ENCODE measurements around the gene HPGD. TPM values are rescaled to one million over a fixed set of nuclear protein-coding genes. Genes with fewer than 3 reads are reported as not detected.

Gene HPGD
- polyA plus RNA-seq, 1 of the 3 experiments (the other 2 are of a cell fraction) = not detected

DNA sequence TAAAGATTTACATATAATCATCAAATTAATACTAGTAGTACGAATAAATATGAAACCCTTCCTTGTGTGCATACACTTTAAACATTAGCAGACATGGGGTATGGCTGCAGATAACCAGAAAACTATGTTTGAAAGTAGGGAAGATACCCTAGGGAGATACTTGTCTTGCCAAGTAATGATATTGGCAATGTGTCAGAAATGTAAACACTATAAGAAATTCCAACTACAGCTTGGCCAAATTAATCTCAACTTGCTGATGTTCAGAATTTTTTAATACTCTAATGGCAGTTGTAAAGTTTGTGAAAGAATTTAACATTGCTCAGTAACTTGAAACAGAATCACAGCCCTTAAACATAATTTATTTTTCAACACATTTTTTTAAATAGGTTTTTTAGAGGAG is 27.4 kb upstream of the HPGD start (continued):
- no peak for TF ChIP-seq MAX (IDR thresholded peaks at IDR 0.05; ENCODE audit: low read depth)
- TF ChIP-seq YY1 (IDR thresholded peaks at IDR 0.05; ENCODE audit: low read depth) = no peak
- no peak for TF ChIP-seq FOXJ3 (CRISPR knock-in tag; IDR thresholded peaks at IDR 0.05)
- TF ChIP-seq CHD2 (IDR thresholded peaks at IDR 0.05; ENCODE audit: low read length, partially characterized antibody) = no peak
- TF ChIP-seq TCF12 (IDR thresholded peaks at IDR 0.05) = no peak
- TF ChIP-seq FOSL2 (IDR thresholded peaks at IDR 0.05; ENCODE audit: borderline replicate concordance, low read depth) = no peak

GRCh38 chr4:174545268-174545667 is 23.0 kb upstream of the HPGD start:
- H3K4me1 ChIP-seq (ENCODE audit: control insufficient read depth in 1 of 2, insufficient read depth in 2 of 2, low read depth in 1 of 2, low read length in 1 of 2) = no peaks in the 10 kb centered on the region
- no peak overlapping the region for H2AFZ ChIP-seq (ENCODE audit: low read depth)
- DNase-seq = no peak
- H3F3A ChIP-seq (replicated peaks; ENCODE audit: insufficient read depth) = no peaks in the 10 kb centered on the region
- H3K4me2 ChIP-seq = no peak overlapping the region
- no peaks in the 10 kb centered on the region for H3K36me3 ChIP-seq (replicated peaks in 1 of 2; ENCODE audit: control insufficient read depth in 1 of 2, insufficient read depth in 2 of 2, low read length in 1 of 2)
- no peaks in the 10 kb centered on the region for H3K79me2 ChIP-seq (ENCODE audit: insufficient read depth)
- no peak for TF ChIP-seq POLR2AphosphoS5 (IDR thresholded peaks at IDR 0.05; ENCODE audit: low read depth, low read length)
- TF ChIP-seq MAX (IDR thresholded peaks at IDR 0.05; ENCODE audit: low read depth) = no peak
- no peak for TF ChIP-seq FOXM1 (IDR thresholded peaks at IDR 0.05; ENCODE audit: low read depth)
- TF ChIP-seq REST (IDR thresholded peaks at IDR 0.05; ENCODE audit: low read depth, low read length) = no peak
- no peaks in the 10 kb centered on the region for H3K27me3 ChIP-seq (ENCODE audit: insufficient read depth)
- ChIA-PET CTCF (no interaction called here), POLR2A (no interaction called here)
- no peak overlapping the region for H3K9ac ChIP-seq
- no peak overlapping the region for H3K27ac ChIP-seq (ENCODE audit: low read depth in 2 of 2, low read length in 1 of 2)
- H3K9me3 ChIP-seq = no peaks in the 10 kb centered on the region
- H3K9me2 ChIP-seq = no peaks in the 10 kb centered on the region
- no peak overlapping the region for H3K4me3 ChIP-seq (ENCODE audit: low read depth in 2 of 2, low read length in 1 of 2)
- H4K20me1 ChIP-seq (ENCODE audit: insufficient read depth) = no peaks in the 10 kb centered on the region

DNA sequence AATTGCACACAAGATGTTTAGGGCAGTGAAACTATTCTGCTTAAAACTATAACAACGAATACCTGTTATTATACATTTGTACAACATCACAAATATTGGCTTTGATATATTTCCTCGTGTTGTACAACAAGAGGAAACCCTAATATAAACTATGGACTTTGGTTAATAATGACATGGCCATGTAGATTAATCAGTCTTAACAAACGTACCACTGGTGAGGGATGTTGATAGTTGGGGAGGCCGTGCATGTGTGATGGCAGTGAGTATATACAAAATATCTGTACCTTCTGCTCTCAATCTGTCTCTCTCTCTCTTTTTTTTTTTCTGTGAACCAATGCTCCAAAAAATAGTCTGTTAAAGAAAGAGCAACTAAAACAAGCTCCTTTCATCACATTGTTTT is 22.2 kb upstream of the HPGD start:
- Histone ChIP-seq H3K4me3 (ENCODE audit: low read depth in 2 of 2, low read length in 1 of 2) (no peak overlapping the region), H3K9ac (no peak overlapping the region), H3K27ac (ENCODE audit: low read depth in 2 of 2, low read length in 1 of 2) (no peak overlapping the region), H2AFZ (ENCODE audit: low read depth) (no peak overlapping the region), H3K4me2 (no peak overlapping the region), H3K27me3 (ENCODE audit: insufficient read depth) (no peaks in the 10 kb centered on the region), H3K36me3 (replicated peaks in 1 of 2; ENCODE audit: control insufficient read depth in 1 of 2, insufficient read depth in 2 of 2, low read length in 1 of 2) (no peaks in the 10 kb centered on the region), H3K79me2 (ENCODE audit: insufficient read depth) (no peaks in the 10 kb centered on the region), H3K9me2 (no peaks in the 10 kb centered on the region), H3K4me1 (ENCODE audit: control insufficient read depth in 1 of 2, insufficient read depth in 2 of 2, low read depth in 1 of 2, low read length in 1 of 2) (no peaks in the 10 kb centered on the region), H3K9me3 (no peaks in the 10 kb centered on the region), H3F3A (replicated peaks; ENCODE audit: insufficient read depth) (no peaks in the 10 kb centered on the region), H4K20me1 (ENCODE audit: insufficient read depth) (no peaks in the 10 kb centered on the region)
- 6% methylated on average over 4 of the region's 4 CpGs for WGBS (ENCODE audit: low lambda C conversion rate)
- no peak for DNase-seq
- ChIA-PET POLR2A (no interaction called here), CTCF (no interaction called here)
- TF ChIP-seq TAF1 (IDR thresholded peaks at IDR 0.05; ENCODE audit: borderline replicate concordance, low read depth, low read length) (no peak), CHD2 (IDR thresholded peaks at IDR 0.05; ENCODE audit: low read length, partially characterized antibody) (no peak), JUND (IDR thresholded peaks at IDR 0.05) (no peak), MXI1 (IDR thresholded peaks at IDR 0.05; ENCODE audit: low read depth, low read length) (no peak), GABPA (IDR thresholded peaks at IDR 0.05; ENCODE audit: low read depth) (no peak), MEF2A (IDR thresholded peaks at IDR 0.05; ENCODE audit: borderline replicate concordance, low read depth) (no peak), RAD21 (IDR thresholded peaks at IDR 0.05; ENCODE audit: low read length) (no peak), REST (IDR thresholded peaks at IDR 0.05; ENCODE audit: low read depth, low read length) (no peak), EZH2phosphoT487 (IDR thresholded peaks at IDR 0.05; ENCODE audit: borderline replicate concordance, low read depth) (no peak), EP300 (IDR thresholded peaks at IDR 0.05; ENCODE audit: borderline replicate concordance in 1 of 2, low read depth in 1 of 2, low read length in 1 of 2) (no peak), TEAD4 (IDR thresholded peaks at IDR 0.05; ENCODE audit: borderline replicate concordance, insufficient read depth) (no peak)
- TF ChIP-seq, protein P1, sequence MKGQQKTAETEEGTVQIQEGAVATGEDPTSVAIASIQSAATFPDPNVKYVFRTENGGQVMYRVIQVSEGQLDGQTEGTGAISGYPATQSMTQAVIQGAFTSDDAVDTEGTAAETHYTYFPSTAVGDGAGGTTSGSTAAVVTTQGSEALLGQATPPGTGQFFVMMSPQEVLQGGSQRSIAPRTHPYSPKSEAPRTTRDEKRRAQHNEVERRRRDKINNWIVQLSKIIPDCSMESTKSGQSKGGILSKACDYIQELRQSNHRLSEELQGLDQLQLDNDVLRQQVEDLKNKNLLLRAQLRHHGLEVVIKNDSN (IDR thresholded peaks at IDR 0.05; ENCODE audit: borderline replicate concordance, low read depth) = no peak

Measured in SK-N-SH (cell line).